LNCaP clone FGC (cell line): ENCODE results near the gene ZNF646.

Experiments
- DNase-seq: peaks from one replicate; pipeline ENCODE4 v3.0.0-alpha.2; 2011; ENCODE audit warnings: low read depth
- H3K4me3 ChIP-seq: 2 replicates; pipeline ENCODE4 v1.5.1; 2011; ENCODE audit warnings: mild to moderate bottlenecking, low read depth, low read length, control low read depth
- TF ChIP-seq, protein P1 (sequence below): IDR thresholded peaks from 2 replicates; pipeline ENCODE4 v1.5.1; 2012; ENCODE audit warnings: mild to moderate bottlenecking; ENCODE audit not compliant: control insufficient read depth, insufficient read depth; ENCODE audit errors: extremely low read depth

ZNF646 gene, protein sequence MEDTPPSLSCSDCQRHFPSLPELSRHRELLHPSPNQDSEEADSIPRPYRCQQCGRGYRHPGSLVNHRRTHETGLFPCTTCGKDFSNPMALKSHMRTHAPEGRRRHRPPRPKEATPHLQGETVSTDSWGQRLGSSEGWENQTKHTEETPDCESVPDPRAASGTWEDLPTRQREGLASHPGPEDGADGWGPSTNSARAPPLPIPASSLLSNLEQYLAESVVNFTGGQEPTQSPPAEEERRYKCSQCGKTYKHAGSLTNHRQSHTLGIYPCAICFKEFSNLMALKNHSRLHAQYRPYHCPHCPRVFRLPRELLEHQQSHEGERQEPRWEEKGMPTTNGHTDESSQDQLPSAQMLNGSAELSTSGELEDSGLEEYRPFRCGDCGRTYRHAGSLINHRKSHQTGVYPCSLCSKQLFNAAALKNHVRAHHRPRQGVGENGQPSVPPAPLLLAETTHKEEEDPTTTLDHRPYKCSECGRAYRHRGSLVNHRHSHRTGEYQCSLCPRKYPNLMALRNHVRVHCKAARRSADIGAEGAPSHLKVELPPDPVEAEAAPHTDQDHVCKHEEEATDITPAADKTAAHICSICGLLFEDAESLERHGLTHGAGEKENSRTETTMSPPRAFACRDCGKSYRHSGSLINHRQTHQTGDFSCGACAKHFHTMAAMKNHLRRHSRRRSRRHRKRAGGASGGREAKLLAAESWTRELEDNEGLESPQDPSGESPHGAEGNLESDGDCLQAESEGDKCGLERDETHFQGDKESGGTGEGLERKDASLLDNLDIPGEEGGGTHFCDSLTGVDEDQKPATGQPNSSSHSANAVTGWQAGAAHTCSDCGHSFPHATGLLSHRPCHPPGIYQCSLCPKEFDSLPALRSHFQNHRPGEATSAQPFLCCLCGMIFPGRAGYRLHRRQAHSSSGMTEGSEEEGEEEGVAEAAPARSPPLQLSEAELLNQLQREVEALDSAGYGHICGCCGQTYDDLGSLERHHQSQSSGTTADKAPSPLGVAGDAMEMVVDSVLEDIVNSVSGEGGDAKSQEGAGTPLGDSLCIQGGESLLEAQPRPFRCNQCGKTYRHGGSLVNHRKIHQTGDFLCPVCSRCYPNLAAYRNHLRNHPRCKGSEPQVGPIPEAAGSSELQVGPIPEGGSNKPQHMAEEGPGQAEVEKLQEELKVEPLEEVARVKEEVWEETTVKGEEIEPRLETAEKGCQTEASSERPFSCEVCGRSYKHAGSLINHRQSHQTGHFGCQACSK (N-terminal part only)

DNA sequence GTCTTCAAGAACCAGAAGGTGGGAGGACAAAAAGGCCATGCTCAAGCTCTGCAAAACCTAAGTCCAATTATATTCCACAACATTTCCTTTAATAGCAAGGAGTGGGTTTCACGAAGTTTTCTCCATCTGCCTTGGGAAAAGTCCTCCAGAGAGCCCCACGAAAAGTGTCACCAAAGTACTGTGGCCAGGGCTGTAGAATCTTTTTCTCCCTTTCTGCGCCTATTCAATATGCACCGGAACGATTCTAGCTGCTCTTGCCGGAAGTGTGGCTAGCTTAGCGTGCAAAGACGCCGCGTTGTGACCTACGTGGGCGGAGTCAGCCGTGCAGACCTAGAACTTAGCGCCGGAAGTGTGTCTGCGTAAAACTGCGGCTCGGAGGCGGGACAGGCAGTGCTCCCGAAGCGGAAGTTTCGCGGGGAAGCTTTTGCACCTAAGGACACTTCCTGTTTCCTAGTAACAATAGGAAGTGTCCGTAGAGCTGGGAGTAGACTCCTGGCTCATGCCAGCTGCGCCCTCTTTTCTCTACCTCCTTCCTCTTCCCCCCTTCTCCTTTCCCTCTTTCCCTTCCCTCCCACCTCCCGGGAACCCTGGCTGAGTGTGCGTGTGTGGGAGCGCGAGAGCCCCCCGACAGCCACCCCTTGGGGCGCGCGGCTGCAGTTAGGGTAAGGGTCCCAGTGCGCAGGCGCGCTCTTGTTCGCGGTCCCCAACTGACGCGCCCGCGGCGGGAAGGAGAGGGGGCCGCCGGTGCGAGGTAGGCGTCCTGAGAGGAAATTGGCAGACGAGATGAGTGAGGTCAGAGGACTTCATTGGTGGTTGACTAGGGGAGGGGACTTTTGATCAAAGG, at the start of gene ZNF646, which contains the start of gene ZNF668:
Gene ZNF646, plus strand, starts transcription at position 453 of the 844 bp plus-strand sequence. CDS start 1,903 bp downstream, outside the sequence.
Gene ZNF668, minus strand, starts transcription at position 271 of the 844 bp plus-strand sequence. CDS start 9,781 bp downstream, outside the sequence.
- H3K4me3 ChIP-seq: peak within 1 kb of the TSS; percentile 100
- DNase-seq: peak; percentile 98
- TF ChIP-seq, protein P1, sequence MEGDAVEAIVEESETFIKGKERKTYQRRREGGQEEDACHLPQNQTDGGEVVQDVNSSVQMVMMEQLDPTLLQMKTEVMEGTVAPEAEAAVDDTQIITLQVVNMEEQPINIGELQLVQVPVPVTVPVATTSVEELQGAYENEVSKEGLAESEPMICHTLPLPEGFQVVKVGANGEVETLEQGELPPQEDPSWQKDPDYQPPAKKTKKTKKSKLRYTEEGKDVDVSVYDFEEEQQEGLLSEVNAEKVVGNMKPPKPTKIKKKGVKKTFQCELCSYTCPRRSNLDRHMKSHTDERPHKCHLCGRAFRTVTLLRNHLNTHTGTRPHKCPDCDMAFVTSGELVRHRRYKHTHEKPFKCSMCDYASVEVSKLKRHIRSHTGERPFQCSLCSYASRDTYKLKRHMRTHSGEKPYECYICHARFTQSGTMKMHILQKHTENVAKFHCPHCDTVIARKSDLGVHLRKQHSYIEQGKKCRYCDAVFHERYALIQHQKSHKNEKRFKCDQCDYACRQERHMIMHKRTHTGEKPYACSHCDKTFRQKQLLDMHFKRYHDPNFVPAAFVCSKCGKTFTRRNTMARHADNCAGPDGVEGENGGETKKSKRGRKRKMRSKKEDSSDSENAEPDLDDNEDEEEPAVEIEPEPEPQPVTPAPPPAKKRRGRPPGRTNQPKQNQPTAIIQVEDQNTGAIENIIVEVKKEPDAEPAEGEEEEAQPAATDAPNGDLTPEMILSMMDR: no peak

DNA sequence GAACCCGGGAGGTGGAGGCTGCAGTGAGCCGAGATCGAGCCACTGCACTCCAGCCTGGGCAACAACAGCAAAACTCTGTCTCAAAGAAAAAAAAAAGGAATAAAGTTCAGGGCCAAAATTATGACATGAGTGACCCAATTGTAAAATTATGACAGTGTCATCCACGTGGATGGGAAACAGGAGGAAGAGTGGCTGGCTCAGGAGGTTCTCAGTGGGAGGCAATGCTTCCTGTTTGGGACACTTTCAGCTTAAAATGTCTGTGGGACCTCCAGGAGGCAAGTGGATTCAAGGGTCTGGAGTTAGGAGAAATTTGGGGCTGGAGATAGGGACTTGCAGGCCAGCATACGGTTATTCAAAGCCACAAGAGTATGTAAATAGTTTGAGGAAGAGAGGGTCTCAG, 48.9 kb upstream of the ZNF646 start:
- TF ChIP-seq, protein P1: no peak
- no peak overlapping the region for H3K4me3 ChIP-seq
- no peak for DNase-seq

DNA sequence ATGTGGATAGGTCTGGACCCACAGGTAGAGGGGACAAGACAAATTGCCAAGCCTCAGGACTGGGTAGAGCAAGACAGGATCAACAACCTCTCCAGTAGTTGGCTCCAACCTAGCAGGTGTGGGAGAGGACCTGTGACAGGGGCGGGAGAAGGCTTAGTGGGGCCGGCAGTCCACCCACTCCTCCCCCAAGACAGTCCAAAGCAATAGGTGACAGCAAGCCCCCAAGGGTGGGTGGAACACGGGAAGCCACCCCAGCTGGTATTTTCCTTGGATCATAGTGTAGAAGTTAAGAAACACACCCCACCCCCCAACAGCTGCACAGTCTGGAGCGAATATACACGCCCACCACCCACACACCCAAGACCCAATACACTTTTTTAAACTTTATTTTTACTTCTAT, 45.0 kb upstream of the ZNF646 start:
- TF ChIP-seq, protein P1: no peak
- H3K4me3 ChIP-seq: no peak overlapping the region
- DNase-seq: no peak

DNA sequence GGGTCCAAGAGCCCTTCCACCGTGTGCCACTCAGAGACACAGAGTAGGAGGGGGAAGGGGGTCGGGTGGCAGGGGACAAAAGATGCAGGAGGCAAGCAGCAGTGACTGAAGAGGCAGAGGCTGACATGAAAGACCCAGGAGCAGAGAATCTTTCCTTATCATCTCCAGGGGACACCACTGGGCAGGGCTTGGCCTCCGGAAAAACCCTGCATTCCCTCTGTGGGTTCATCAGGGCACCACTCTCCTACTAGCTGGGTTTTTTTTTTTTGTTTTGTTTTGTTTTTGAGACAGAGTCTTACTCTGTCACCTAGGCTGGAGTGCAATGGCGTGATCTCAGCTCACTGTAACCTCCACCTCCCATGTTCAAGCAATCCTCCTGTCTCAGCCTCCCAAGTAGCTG, 42.9 kb upstream of the ZNF646 start:
- no peak overlapping the region for H3K4me3 ChIP-seq
- DNase-seq: no peak
- TF ChIP-seq, protein P1: no peak

DNA sequence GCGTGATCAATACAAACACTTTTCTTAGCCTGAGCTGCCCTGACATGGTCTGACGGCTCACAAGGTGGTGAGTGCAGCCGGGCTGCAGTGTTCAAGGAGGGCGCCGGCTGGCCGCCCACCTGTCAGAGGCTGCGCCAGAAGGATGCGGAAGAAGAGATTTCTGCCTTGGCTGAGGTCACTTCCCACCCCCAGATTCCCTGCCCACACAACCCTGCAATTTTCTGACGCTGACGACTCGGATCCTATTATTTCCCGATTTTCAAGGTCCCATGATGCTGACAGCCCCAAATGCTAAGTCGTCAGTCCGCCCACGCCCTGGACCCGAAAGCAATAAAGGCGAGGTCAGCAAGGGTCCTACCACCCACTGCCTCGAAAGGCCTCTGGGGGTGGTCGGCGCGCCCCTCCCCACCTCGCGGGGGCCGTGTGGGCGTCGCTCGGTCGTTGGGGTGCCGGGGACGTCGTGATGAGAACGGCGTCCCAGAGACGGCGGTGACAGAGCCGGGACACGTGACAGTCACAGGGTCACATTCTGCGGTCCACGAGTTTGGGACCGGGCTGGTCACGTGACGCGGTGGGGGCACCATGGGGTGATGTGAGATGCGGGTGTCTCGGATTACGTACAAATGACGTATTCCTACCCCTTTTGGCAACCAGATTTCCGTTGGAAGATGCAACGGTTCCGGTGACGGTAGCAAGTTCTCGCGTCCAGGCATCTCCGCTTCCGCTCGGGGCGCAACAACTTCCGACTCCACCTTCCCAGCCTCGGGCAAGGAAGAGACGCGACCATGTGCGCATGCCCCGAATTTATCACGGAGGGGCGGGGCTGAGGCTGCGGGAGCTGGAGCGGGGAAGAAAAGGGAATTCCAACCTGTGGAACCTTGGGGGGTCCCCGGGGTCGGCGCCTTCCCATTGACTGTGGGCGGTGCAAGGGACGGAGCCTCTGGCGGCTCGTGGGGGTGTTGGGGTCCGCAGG, 41.2 kb upstream of the ZNF646 start, which contains the start of gene STX4:
Gene STX4, plus strand, starts transcription at position 823 of the 973 bp plus-strand sequence. CDS start 248 bp downstream, outside the sequence.
- H3K4me3 ChIP-seq: peak within 1 kb of the TSS; percentile 90
- TF ChIP-seq, protein P1: no peak
- DNase-seq: peak; percentile 83
